Body of pancreas (tissue), 4 donors: Measurements from ENCODE around the gene CFAP58.

Experiments used
- POLR2A ChIP-seq, 3 donors: fragments of 450-650 bp; IDR thresholded peaks; one replicate each; pipeline ENCODE4 v1.6.1; 2016; ENCODE audit warnings: antibody characterized with exemption in 3 of 3, mild to moderate bottlenecking in 2 of 3
- TF ChIP-seq, protein P1 (sequence below), 7 experiments: fragments of 450-650 bp in 4 of 7; fragments of 200-600 bp in 3 of 7; sonication (generic) in 3 of 7; IDR thresholded peaks; one replicate each; pipeline ENCODE4 v1.5.1; 2016 to 2019; ENCODE audit warnings: antibody characterized with exemption in 7 of 7

DNA sequence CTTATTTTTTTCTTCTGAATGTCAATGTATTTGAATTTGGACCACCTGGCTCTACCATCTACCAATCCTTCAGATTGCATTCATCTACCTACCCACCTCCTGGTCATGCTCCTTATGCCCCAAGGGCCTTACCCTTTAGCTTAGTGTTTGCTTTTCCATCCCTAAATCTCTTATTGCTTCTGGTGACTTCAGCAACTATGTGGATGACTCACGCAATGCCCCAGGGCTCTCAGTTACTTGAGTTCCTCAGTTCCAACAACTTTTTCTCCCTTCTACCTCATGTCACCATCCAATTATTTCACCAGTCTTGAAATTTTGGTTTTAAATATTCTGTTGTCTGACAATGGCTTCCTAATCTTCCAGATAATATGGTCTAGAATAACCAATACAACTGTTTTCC, 118.9 kb downstream of the CFAP58 start:
- TF ChIP-seq, protein P1, sequence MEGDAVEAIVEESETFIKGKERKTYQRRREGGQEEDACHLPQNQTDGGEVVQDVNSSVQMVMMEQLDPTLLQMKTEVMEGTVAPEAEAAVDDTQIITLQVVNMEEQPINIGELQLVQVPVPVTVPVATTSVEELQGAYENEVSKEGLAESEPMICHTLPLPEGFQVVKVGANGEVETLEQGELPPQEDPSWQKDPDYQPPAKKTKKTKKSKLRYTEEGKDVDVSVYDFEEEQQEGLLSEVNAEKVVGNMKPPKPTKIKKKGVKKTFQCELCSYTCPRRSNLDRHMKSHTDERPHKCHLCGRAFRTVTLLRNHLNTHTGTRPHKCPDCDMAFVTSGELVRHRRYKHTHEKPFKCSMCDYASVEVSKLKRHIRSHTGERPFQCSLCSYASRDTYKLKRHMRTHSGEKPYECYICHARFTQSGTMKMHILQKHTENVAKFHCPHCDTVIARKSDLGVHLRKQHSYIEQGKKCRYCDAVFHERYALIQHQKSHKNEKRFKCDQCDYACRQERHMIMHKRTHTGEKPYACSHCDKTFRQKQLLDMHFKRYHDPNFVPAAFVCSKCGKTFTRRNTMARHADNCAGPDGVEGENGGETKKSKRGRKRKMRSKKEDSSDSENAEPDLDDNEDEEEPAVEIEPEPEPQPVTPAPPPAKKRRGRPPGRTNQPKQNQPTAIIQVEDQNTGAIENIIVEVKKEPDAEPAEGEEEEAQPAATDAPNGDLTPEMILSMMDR (IDR thresholded peaks at IDR 0.05) = no peak
- no peak for TF ChIP-seq POLR2A (IDR thresholded peaks at IDR 0.05)
